CD4-positive, CD25-positive, alpha-beta regulatory T cell (primary cell): Measurements from ENCODE around the gene PRUNE2. TPM values are rescaled to one million over a fixed set of nuclear protein-coding genes. Genes with fewer than 3 reads are reported as not detected.

Experiments used
- ATAC-seq, 2 donors: fragments of 150-1000 bp; cut with Tn5 transposase; one replicate each; pipeline ENCODE4 v1.10.0; 2021; ENCODE audit warnings: low read depth in 2 of 2, moderate number of reproducible peaks in 2 of 2, moderate library complexity in 1 of 2
- DNase-seq, 3 donors: peaks; one replicate each; pipeline versions ENCODE4 v3.0.0 to v3.0.0-alpha.2; 2012 to 2022; ENCODE audit warnings: mixed read lengths in 1 of 3
- H3K27ac ChIP-seq: one replicate; pipeline ENCODE4 v1.7.0; 2013; ENCODE audit warnings: mild to moderate bottlenecking, low read length; ENCODE audit not compliant: insufficient read depth, poor library complexity, severe bottlenecking
- H3K27me3 ChIP-seq: one replicate; pipeline ENCODE4 v1.7.0; 2013; ENCODE audit warnings: low read length; ENCODE audit not compliant: control insufficient read depth, insufficient read depth
- H3K36me3 ChIP-seq: one replicate; pipeline ENCODE4 v1.7.0; 2013; ENCODE audit warnings: mild to moderate bottlenecking, low read length, moderate library complexity; ENCODE audit not compliant: control insufficient read depth, insufficient read depth
- H3K4me1 ChIP-seq: 2 replicates; pipeline ENCODE4 v1.7.0; 2013; ENCODE audit warnings: mild to moderate bottlenecking, low read length; ENCODE audit not compliant: insufficient read depth, control insufficient read depth, poor library complexity, severe bottlenecking
- H3K4me3 ChIP-seq: one replicate; pipeline ENCODE4 v1.7.0; 2013; ENCODE audit warnings: low read depth, mild to moderate bottlenecking, low read length, moderate library complexity
- H3K9me3 ChIP-seq, 2 experiments: 1 replicate in 1 of 2; 2 replicates in 1 of 2; pipeline ENCODE4 v1.7.0; 2013; ENCODE audit warnings: low read length in 2 of 2, mild to moderate bottlenecking in 1 of 2, moderate library complexity in 1 of 2; ENCODE audit not compliant: control insufficient read depth in 2 of 2
- H3K27ac Mint-ChIP-seq, 3 donors: one replicate each; pipeline ENCODE4 v1.8.0; 2020 to 2022; ENCODE audit warnings: mild to moderate bottlenecking in 3 of 3, mixed read lengths in 3 of 3, moderate library complexity in 2 of 3
- H3K27me3 Mint-ChIP-seq: one replicate; pipeline ENCODE4 v1.8.0; 2022; ENCODE audit warnings: mild to moderate bottlenecking, mixed read lengths
- H3K36me3 Mint-ChIP-seq: one replicate; pipeline ENCODE4 v1.8.0; 2020; ENCODE audit warnings: mixed read lengths
- H3K4me1 Mint-ChIP-seq, 4 donors: one replicate each; pipeline ENCODE4 v1.8.0; 2020 to 2022; ENCODE audit warnings: mixed read lengths in 4 of 4, mild to moderate bottlenecking in 1 of 4
- H3K4me3 Mint-ChIP-seq, 4 donors: one replicate each; pipeline ENCODE4 v1.8.0; 2020 to 2022; ENCODE audit warnings: mild to moderate bottlenecking in 4 of 4, mixed read lengths in 4 of 4, moderate library complexity in 3 of 4
- H3K9me3 Mint-ChIP-seq, 7 donors: one replicate each; pipeline ENCODE4 v1.8.0; 2020 to 2022; ENCODE audit warnings: mixed read lengths in 7 of 7, mild to moderate bottlenecking in 3 of 7, moderate library complexity in 2 of 7
- polyA plus RNA-seq, 4 donors: library from polyadenylated mRNA; unstranded; fragments of 300-500 nt; fragmentation: Illumina TruSeq; gene quantifications; one replicate each; pipeline ENCODE4 v1.2.3, GENCODE V29; 2021
- total RNA-seq: library from RNA; stranded (reverse); gene quantifications from one replicate; pipeline ENCODE4 v1.2.3, GENCODE V29; 2022

PRUNE2 gene
- total and polyA plus RNA-seq, 5 donors from 2014 or later = 0.28 to 0.30 TPM; not detected in 3

DNA sequence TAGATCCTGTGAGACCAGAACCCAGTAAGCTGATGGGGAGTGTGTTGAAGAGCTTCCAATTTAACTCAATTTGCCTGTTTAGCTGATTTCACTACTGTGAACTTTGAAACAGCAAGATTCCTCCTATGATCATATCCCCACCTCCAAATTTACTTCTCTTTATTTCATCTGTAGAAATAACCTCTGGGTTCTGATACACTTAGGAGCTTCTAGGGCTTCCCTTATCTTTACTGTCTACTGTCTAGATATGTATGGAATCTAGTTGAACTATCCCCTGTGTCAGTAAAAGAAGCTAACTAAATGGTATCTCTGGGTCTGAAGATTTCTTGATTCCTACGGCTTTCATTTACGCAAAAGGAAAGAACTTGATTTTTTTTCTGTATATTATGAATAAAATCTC, 330.2 kb downstream of the PRUNE2 start:
- H3K4me1 Mint-ChIP-seq = peaks cover 0 to 12% (median 7%) of the 10 kb centered on the region in 4 donors
- peaks cover 10% of the 10 kb centered on the region for H3K4me1 ChIP-seq
- DNase-seq (no peak), ATAC-seq (no peak)
- no peaks in the 10 kb centered on the region for H3K36me3 ChIP-seq
- H3K27ac ChIP-seq = no peak overlapping the region
- H3K27me3 Mint-ChIP-seq = peaks cover 25% of the 10 kb centered on the region
- H3K36me3 Mint-ChIP-seq = no peaks in the 10 kb centered on the region
- H3K27ac Mint-ChIP-seq = no peak overlapping the region
- no peak overlapping the region for H3K4me3 ChIP-seq
- H3K9me3 ChIP-seq = peaks cover 0 to 5% of the 10 kb centered on the region in 2 experiments
- H3K9me3 Mint-ChIP-seq = peaks cover 0 to 7% (median 0%) of the 10 kb centered on the region in 7 donors
- H3K4me3 Mint-ChIP-seq = no peak overlapping the region
- H3K27me3 ChIP-seq = peaks cover 3% of the 10 kb centered on the region

DNA sequence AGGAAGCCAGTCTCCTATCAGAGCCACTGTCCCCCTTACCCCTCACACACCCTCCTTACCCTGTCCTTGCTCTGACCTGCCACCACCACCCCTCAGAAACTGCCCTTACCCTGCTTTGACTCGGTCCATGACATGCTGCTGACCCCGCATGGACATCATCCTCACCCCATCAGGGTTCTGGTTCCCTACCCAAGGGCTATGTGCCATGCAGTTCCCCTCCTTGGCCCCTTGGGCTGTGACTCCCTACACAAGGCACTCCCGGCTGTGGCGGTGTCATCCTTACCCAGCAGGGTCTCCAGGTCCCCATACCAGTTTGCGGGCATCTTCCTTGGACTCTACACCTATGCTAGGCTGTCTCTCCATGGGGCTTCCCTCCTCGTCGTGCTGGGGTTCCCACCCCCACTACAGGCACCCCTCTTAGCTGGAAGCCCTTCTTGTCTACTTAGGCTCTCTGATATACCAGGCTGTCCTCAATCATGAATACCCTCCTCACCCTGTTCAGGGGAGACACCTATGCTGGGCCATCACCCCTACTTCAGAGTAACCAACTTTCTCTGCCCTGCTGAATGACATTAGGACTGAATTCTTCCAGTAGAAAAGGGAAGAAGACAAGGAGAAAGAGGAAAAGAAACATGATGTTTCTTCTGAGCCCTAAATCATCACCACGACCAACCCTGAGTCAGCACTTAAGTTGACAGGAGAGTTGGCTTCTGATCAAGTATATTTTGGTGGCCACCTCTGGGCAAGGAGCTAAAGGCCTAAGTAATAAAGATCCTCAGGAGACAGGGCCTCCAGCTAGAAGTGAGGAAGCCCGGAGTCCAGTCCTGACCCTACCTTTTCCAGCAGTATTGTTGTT, 331.8 kb downstream of the PRUNE2 start:
- H3K4me3 ChIP-seq = no peak overlapping the region
- Mint-ChIP-seq H3K4me3 (no peak overlapping the region), H3K9me3 (peaks cover 0 to 12% (median 5%) of the 10 kb centered on the region in 7 donors), H3K36me3 (peaks cover 3% of the 10 kb centered on the region), H3K27ac (no peak overlapping the region), H3K4me1 (peaks cover 4 to 12% (median 7%) of the 10 kb centered on the region in 4 donors), H3K27me3 (peaks cover 31% of the 10 kb centered on the region)
- H3K27ac ChIP-seq = no peak overlapping the region
- H3K36me3 ChIP-seq = no peaks in the 10 kb centered on the region
- H3K9me3 ChIP-seq = peaks cover 4 to 5% of the 10 kb centered on the region in 2 experiments
- H3K4me1 ChIP-seq = peaks cover 10% of the 10 kb centered on the region
- DNase-seq = no peak
- no peak for ATAC-seq
- peaks cover 3% of the 10 kb centered on the region for H3K27me3 ChIP-seq

DNA sequence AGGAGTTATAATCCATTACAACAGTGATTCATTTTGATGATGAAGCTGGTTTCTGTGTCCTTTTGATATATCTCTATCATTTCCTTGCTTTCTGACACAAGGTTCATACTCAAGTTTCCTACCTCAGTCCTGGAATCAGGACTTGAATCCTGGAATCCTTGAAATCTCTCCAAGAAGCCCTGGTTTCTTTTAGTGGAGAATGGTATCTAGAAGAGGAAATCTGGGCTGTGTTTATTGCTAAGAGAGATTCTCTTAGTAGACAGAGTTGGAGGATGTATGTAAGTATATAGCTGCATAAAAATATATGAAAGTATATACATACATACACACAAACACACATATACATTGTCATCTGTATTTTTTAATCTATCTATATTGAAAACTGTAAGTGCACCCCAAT, 332.5 kb downstream of the PRUNE2 start:
- DNase-seq (no peak), ATAC-seq (no peak)
- H3K27ac ChIP-seq = no peak overlapping the region
- Mint-ChIP-seq H3K36me3 (peaks cover 3% of the 10 kb centered on the region), H3K9me3 (peaks cover 0 to 12% (median 7%) of the 10 kb centered on the region in 7 donors), H3K4me3 (no peak overlapping the region), H3K27me3 (peaks cover 36% of the 10 kb centered on the region), H3K4me1 (peaks cover 4 to 12% (median 7%) of the 10 kb centered on the region in 4 donors), H3K27ac (no peak overlapping the region)
- peaks cover 3% of the 10 kb centered on the region for H3K27me3 ChIP-seq
- peaks cover 10% of the 10 kb centered on the region for H3K4me1 ChIP-seq
- H3K4me3 ChIP-seq = no peak overlapping the region
- H3K36me3 ChIP-seq = no peaks in the 10 kb centered on the region
- H3K9me3 ChIP-seq = peaks cover 4 to 5% of the 10 kb centered on the region in 2 experiments

DNA sequence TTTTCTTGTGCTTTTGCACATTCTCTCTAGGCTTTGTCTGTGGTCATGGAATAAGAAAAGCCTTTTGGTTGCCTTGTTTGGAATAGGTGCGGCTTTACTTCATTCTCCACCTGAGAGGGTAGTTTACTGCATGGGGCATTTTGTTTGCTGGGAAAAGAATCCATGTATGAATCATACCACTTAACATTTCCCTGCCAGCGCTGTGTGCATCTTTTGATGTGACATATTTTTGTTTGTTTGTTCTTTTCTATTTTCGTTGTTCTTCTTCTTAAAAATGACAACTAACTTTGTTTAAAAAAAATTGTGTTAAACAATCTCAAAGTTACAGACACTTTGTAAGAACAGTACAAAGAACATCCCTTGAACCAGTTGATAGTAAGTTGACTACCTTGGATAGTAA, 333.8 kb downstream of the PRUNE2 start:
- H3K4me1 ChIP-seq = peaks cover 10% of the 10 kb centered on the region
- peak overlapping the region in 2 of 4 donors; percentile 4 to 45 for H3K4me3 Mint-ChIP-seq
- H3K27me3 ChIP-seq = peaks cover 3% of the 10 kb centered on the region
- peaks cover 4 to 5% of the 10 kb centered on the region in 2 experiments for H3K9me3 ChIP-seq
- H3K36me3 Mint-ChIP-seq = peaks cover 3% of the 10 kb centered on the region
- ATAC-seq = no peak
- H3K27ac Mint-ChIP-seq = no peak overlapping the region
- no peak overlapping the region for H3K4me3 ChIP-seq
- H3K9me3 Mint-ChIP-seq = peaks cover 0 to 12% (median 7%) of the 10 kb centered on the region in 7 donors
- H3K4me1 Mint-ChIP-seq = peaks cover 4 to 12% (median 7%) of the 10 kb centered on the region in 4 donors
- H3K27me3 Mint-ChIP-seq = peaks cover 31% of the 10 kb centered on the region
- H3K36me3 ChIP-seq = no peaks in the 10 kb centered on the region
- no peak overlapping the region for H3K27ac ChIP-seq
- no peak for DNase-seq

DNA sequence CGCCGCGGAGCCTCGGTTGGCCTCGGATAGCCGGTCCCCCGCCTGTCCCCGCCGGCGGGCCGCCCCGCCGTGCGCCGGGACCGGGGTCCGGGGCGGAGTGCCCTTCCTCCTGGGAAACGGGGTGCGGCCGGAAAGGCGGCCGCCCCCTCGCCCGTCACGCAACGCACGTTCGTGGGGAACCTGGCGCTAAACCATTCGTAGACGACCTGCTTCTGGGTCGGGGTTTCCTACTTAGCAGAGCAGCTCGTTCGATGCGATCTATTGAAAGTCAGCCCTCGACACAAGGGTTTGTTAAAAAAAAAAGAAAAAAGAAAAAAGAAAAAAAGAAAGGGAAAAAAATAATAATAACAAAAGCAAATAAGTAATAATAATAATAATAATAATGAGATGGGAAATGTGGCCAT, 334.2 kb downstream of the PRUNE2 start:
- Mint-ChIP-seq H3K36me3 (peaks cover 3% of the 10 kb centered on the region), H3K9me3 (peaks cover 0 to 12% (median 7%) of the 10 kb centered on the region in 7 donors), H3K27ac (no peak overlapping the region), H3K4me3 (peak overlapping the region in 1 of 4 donors; percentile 62), H3K4me1 (peaks cover 4 to 12% (median 7%) of the 10 kb centered on the region in 4 donors), H3K27me3 (peaks cover 31% of the 10 kb centered on the region)
- peaks cover 3% of the 10 kb centered on the region for H3K27me3 ChIP-seq
- H3K27ac ChIP-seq = no peak overlapping the region
- peaks cover 10% of the 10 kb centered on the region for H3K4me1 ChIP-seq
- peaks cover 4 to 5% of the 10 kb centered on the region in 2 experiments for H3K9me3 ChIP-seq
- peak in 1 of 3 donors; percentile 16 for DNase-seq
- H3K4me3 ChIP-seq = no peak overlapping the region
- no peak for ATAC-seq
- no peaks in the 10 kb centered on the region for H3K36me3 ChIP-seq

DNA sequence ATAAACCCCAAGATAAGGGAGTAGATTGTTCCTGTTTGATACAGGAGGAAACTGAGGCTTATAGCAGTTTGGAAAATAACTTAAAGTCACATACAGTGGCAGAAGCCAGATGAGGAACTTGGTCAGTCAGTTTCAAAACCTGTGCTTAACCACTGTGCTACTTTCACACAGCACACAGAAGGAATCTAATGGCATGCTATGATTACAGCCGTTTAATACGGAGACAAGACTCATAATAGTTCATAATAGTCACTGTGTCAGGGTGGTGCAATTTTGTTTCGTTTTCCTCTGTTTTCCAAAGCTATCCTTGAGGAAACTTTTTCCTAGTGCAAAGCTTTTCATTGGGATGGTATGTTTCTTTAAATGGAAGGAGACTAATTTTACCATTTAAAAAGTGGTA, 334.6 kb downstream of the PRUNE2 start:
- no peak for ATAC-seq
- H3K9me3 ChIP-seq = peaks cover 4 to 5% of the 10 kb centered on the region in 2 experiments
- peaks cover 0 to 12% (median 7%) of the 10 kb centered on the region in 7 donors for H3K9me3 Mint-ChIP-seq
- H3K36me3 ChIP-seq = no peaks in the 10 kb centered on the region
- peaks cover 31% of the 10 kb centered on the region for H3K27me3 Mint-ChIP-seq
- no peak overlapping the region for H3K27ac Mint-ChIP-seq
- peak overlapping the region in 3 of 4 donors; percentile 48 to 66 (median 56) for H3K4me3 Mint-ChIP-seq
- H3K4me3 ChIP-seq = peak overlapping the region; percentile 42
- no peak overlapping the region for H3K27ac ChIP-seq
- peaks cover 4 to 9% (median 6%) of the 10 kb centered on the region in 4 donors for H3K4me1 Mint-ChIP-seq
- H3K27me3 ChIP-seq = peaks cover 3% of the 10 kb centered on the region
- DNase-seq = peak in 1 of 3 donors; percentile 13
- H3K4me1 ChIP-seq = peaks cover 10% of the 10 kb centered on the region
- peaks cover 3% of the 10 kb centered on the region for H3K36me3 Mint-ChIP-seq

DNA sequence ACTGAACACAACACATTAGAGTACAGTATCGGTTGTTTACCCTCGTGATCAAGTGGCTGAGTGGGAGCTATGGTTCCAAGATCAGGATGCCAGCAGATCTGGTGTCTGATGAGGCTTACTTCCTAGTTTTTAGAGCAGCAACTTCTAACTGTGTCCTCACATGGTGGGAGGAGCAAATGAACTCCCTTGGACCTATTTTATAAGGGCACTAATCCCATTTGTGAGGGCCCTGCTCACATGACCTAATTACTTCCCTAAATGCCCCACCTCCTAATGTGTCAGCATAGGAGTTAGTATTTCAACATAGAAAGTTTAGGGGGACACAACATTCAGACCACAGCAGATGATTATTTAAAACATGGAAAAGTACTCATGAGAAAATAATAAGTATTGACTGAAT, 335.1 kb downstream of the PRUNE2 start:
- peaks cover 4 to 5% of the 10 kb centered on the region in 2 experiments for H3K9me3 ChIP-seq
- DNase-seq = no peak
- Mint-ChIP-seq H3K27ac (no peak overlapping the region), H3K9me3 (peaks cover 0 to 12% (median 7%) of the 10 kb centered on the region in 7 donors), H3K4me3 (peak overlapping the region in 2 of 4 donors; percentile 48 to 56), H3K36me3 (peaks cover 3% of the 10 kb centered on the region), H3K4me1 (peaks cover 4 to 6% (median 5%) of the 10 kb centered on the region in 4 donors), H3K27me3 (peaks cover 26% of the 10 kb centered on the region)
- no peaks in the 10 kb centered on the region for H3K36me3 ChIP-seq
- no peak overlapping the region for H3K27ac ChIP-seq
- ATAC-seq = no peak
- peak overlapping the region; percentile 42 for H3K4me3 ChIP-seq
- peaks cover 10% of the 10 kb centered on the region for H3K4me1 ChIP-seq
- H3K27me3 ChIP-seq = peaks cover 3% of the 10 kb centered on the region
